SK-N-SH (cell line): ENCODE results near the gene VANGL1.
A peak's percentile ranks its signal among the peaks of the same experiment; 100 is the strongest.

Experiments used
- EP300 ChIP-seq, 2 experiments: IDR thresholded peaks; 2 replicates each; pipeline versions ENCODE4 v1.4.0 to v1.6.1; 2012; ENCODE audit warnings: borderline replicate concordance in 1 of 2, low read depth in 1 of 2, low read length in 1 of 2
- POLR2AphosphoS5 ChIP-seq: IDR thresholded peaks from 2 replicates; pipeline ENCODE4 v1.6.1; 2012; ENCODE audit warnings: low read depth, low read length
- RCOR1 ChIP-seq: fragments of 150-350 bp; IDR thresholded peaks from 2 replicates; pipeline ENCODE4 v1.6.1; 2017; ENCODE audit warnings: antibody characterized with exemption, low read length
- RFX5 ChIP-seq: IDR thresholded peaks from 2 replicates; pipeline ENCODE4 v1.6.1; 2012; ENCODE audit warnings: mild to moderate bottlenecking, improper control_type of control experiment, low read length
- SMC3 ChIP-seq: IDR thresholded peaks from 2 replicates; pipeline ENCODE4 v1.6.1; 2012; ENCODE audit warnings: low read depth, low read length, improper control_type of control experiment
- TAF1 ChIP-seq: IDR thresholded peaks from 2 replicates; pipeline ENCODE4 v1.6.1; 2012; ENCODE audit warnings: low read depth, mild to moderate bottlenecking, low read length, moderate library complexity, borderline replicate concordance
- TF ChIP-seq, protein P1 (sequence below): fragments of 200-600 bp; sonication (generic); IDR thresholded peaks from 2 replicates; pipeline ENCODE4 v1.6.1; 2017; ENCODE audit warnings: antibody characterized with exemption, mild to moderate bottlenecking, moderate library complexity
- TF ChIP-seq, protein P2 (sequence below): IDR thresholded peaks from 2 replicates; pipeline ENCODE4; 2012

DNA sequence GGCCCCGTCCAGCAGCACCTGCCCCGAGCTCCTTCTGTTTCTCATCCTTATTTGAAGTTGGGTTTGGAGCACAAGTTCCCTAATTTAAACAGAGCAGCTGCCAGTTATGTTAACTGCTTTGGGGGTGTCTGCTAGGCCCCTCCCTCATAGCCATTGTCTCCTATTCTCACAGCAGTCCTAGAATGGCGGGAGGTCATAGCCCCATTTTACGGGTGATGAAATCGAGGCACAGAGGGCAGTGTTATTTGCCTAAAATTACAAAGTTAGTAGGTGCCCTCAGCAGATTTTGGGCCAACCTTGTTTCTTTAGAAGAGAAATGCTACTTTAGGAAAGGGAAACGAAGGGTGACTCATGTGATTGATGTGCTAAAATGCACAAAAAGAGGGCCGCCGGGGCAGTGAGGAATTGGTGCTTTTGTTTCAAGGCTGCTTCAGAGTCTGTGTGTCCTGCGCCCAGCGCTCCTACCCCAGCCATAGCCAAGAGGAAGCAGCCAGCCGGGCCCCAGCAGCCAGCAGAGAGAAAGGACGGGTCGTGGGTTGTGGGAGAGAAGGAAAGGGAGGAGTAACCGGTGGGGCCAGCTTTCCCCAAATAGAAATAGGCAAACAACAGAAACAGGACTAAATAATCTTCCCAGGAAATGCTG is 13.0 kb downstream of the VANGL1 start:
- TF ChIP-seq SMC3 = no peak
- TF ChIP-seq, protein P1, sequence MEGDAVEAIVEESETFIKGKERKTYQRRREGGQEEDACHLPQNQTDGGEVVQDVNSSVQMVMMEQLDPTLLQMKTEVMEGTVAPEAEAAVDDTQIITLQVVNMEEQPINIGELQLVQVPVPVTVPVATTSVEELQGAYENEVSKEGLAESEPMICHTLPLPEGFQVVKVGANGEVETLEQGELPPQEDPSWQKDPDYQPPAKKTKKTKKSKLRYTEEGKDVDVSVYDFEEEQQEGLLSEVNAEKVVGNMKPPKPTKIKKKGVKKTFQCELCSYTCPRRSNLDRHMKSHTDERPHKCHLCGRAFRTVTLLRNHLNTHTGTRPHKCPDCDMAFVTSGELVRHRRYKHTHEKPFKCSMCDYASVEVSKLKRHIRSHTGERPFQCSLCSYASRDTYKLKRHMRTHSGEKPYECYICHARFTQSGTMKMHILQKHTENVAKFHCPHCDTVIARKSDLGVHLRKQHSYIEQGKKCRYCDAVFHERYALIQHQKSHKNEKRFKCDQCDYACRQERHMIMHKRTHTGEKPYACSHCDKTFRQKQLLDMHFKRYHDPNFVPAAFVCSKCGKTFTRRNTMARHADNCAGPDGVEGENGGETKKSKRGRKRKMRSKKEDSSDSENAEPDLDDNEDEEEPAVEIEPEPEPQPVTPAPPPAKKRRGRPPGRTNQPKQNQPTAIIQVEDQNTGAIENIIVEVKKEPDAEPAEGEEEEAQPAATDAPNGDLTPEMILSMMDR = no peak
- TF ChIP-seq TAF1 = no peak
- TF ChIP-seq, protein P2, sequence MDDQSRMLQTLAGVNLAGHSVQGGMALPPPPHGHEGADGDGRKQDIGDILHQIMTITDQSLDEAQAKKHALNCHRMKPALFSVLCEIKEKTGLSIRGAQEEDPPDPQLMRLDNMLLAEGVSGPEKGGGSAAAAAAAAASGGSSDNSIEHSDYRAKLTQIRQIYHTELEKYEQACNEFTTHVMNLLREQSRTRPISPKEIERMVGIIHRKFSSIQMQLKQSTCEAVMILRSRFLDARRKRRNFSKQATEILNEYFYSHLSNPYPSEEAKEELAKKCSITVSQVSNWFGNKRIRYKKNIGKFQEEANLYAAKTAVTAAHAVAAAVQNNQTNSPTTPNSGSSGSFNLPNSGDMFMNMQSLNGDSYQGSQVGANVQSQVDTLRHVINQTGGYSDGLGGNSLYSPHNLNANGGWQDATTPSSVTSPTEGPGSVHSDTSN = peak; percentile 50; the same call in 1 of the 2 replicates
- TF ChIP-seq RCOR1 = no peak
- no peak for TF ChIP-seq POLR2AphosphoS5
- no peak for TF ChIP-seq RFX5
- TF ChIP-seq EP300 (IDR thresholded peaks at IDR 0.05; ENCODE audit: borderline replicate concordance in 1 of 2, low read depth in 1 of 2, low read length in 1 of 2) = no peak
